ENCODE results near the gene SLC17A8.
A peak's percentile ranks its signal among the peaks of the same experiment; 100 is the strongest.
"Not testable (repeated sequence)": the region's sequence is repeated elsewhere in the genome, so short reads cannot be mapped to it uniquely, and the experiment has no call there.

Gene SLC17A8

DNA sequence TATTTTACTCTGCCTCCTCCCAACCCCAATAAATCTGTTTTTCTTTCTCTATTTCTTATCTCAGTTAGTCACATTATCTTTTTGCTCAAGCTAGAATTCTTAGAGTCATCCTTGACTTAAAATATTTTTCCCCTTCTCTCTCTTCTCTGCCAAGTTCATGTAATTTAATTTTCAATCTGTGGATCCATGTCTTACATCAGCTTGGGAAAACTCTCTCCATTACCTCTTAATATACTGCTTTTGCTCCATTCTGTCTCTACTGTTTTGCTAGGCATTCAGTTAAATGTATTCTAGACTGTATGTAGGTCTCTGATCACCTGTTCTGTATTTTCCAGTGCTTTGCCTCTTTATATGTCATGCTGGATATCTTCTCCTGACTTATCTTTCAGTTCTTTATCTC lies 65.8 kb downstream of the SLC17A8 start:
- DNase-seq (ENCODE audit: low spot score) (no peak), FAIRE-seq (no peak)

DNA sequence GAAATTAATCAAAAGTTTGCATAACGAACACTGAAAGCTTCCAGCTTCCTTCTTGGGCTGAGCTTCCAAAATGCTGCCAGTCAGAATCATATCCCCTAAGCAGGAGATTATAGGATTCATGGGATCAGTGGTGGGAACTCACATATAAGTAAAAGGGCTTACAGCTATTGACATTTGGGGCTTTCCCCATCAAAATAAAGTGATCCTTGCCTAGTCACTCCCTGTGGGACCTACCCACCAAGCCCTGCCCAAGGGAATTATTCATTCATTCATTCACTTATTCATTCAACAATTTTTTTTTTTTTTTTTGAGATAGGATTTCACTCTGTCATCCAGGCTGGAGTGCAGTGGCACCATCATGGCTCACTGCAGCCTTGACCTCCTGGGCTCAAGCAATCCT lies 69.3 kb downstream of the SLC17A8 start:
- FAIRE-seq (no peak), DNase-seq (ENCODE audit: low spot score) (no peak)

DNA sequence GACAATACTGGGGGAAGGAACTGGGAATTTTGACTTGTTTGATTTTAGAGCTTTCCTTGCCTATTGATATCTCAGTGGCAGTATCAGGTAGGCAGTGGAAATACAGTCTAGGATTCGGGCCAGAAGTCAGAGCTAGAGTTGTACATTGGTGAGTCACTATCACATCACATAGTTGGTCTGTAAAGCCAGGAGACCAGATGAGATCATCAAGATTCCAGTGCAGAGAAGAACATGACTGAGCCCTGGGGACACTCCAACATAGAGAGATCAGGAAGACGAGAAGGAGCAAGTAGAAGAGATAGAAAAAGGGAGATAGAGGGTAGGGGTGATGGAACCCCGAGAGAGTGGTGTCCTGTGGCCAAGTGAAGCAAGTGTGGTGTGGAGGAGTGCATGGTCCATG lies 70.2 kb downstream of the SLC17A8 start:
- peak; percentile 80 for DNase-seq (ENCODE audit: low spot score)
- peak; percentile 85 for FAIRE-seq

DNA sequence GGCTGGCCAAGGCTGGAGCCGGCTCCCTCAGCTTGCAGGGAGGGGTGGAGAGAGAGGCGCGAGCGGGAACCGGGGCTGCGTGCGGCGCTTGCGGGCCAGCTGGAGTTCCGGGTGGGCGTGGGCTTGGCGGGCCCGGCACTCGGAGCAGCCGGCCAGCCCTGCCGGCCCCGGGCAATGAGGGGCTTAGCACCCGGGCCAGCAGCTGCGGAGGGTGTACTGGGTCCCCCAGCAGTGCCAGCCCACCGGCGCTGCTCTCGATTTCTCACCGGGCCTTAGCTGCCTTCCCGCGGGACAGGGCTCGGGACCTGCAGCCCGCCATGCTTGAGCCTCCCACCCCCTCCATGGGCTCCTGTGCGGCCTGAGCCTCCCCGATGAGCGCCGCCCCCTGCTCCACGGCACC lies 73.4 kb downstream of the SLC17A8 start:
- not testable (repeated sequence) for FAIRE-seq; DNase-seq (ENCODE audit: low spot score)

DNA sequence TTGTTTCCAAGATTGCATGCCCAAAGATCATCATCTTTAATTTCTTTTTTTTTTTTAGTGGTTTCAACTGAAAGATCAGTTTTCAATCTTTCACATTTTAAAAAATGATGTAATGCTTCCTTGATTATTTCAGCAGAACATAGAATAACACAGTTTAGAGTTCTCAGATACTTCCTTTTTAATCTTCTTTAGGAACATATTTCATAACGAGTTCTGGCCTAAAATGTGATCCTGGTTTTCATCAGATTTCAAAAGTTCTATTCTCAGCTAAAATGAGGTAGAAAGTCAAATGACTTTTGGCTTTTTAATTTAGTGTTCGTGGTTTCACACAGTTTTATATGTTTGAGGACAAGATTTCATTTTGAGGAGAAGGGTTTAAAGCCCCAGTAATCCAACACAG lies 76.8 kb downstream of the SLC17A8 start:
- FAIRE-seq: no peak
- DNase-seq (ENCODE audit: low spot score): no peak

DNA sequence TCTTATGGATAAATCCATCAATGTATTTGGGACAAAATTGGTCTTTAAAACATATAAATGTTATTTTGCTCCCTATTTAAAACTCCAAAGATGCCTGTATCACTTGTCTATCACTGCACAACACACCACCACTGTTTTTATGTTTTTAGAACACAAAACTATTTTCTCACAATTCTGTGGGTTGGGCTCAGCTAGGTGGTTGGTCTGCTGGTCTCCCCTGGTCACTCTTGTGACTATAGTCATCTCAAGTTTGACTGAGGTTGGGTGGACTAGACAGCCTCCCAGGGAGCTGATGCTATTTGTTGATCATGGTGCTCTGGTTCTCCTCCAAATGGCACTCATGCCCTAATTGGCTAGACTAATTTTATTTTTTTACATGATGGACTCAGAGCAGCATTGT lies 77.3 kb downstream of the SLC17A8 start:
- FAIRE-seq: no peak
- DNase-seq (ENCODE audit: low spot score): no peak

DNA sequence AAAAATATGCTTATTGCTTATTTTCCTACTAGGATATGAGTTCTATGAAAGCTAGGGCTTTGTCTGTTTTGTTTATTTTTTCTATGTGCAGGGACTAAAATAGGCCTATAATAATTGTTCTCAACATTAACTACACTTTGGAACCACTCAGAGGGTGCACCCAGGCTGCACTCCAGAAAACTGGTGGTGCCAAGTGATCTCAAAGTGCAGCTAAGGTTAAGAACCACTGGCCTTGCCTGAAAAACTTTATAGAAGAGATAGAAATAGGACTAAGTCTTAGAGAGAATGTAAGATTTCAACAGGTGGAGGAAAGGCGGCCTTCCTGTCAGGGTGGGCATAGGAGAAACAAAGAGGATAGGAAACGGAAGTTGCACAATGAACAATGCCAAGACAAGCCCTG lies 79.1 kb downstream of the SLC17A8 start:
- FAIRE-seq: no peak

DNA sequence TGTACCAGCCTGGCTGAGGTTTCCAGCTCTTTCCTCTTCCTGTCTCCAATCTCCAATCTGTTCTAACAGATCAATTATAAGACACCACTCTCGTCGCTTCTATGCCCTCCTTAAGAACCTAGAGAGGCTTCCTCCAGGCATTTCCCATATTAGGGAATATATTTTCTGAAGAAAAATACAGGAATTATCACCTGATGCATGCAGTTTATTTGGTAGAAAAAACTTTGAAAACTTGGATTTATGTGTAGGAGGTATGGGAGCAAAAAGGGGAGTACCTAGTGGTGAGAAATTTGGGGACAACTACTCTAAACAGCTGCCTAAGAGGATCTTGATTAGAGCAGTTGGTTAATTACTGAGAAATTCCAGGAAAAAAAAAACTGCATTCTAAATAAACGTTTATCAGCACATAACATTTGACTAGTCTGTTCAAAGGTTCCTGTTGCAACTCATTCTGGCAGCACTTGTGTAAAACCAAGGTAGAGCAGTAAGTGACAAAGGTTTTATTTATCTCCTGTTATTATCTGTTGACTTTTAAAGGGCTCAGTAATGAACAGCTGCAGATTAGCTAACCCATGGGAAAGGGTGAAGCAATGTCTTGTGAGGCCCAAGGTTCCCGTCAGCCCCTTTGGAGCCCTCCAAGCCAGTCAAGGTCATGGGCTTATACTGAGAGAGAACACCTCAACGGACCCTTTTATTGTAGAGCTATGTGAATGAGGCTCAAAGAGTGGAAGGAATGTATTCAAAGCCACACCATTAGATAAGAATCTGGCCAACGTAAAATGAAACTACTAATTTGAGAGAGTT lies 80.4 kb downstream of the SLC17A8 start:
- no peak for FAIRE-seq
- DNase-seq (ENCODE audit: low spot score): no peak

More for the DNA sequence above, 79.1 kb downstream of the SLC17A8 start:
- DNase-seq (ENCODE audit: low spot score): no peak

DNA sequence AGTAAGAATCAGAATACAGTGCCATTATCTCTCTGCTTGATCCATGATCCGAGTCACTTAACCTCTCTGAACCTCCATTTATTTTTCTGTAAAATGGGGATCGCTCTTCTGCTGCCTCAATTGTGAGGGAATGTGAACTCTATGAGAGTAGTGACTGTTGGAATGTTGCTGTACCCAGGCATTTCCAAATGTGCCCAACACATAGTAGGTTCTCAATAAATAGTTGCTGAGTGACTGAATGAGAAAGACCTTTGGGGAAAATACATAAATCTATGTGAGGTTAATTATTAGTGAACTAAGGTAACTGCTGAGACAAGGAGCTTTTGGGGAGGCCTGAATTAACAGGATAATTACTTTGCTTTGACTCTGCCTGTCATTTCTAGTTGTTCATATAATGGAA lies 82.9 kb downstream of the SLC17A8 start:
- DNase-seq (ENCODE audit: low spot score) (no peak), FAIRE-seq (no peak)

DNA sequence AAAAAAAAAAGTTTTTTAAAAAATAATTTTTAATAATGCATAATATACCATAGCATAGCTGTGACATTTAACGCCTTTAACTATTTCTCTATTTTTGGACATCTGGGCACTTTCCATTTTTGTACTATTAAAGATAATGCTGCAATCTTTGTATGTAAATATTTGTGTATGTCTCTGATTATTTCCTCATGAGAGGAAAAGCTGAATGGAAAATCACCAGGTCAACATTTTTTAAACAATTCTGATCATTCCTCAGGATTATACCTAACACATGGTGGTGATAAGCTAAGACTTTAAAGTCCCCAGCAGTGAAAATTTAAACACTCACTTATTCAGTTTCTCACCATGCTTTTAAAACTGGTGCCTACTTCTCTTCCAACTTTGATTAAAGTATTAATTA lies 85.5 kb downstream of the SLC17A8 start:
- no peak for FAIRE-seq
- no peak for DNase-seq (ENCODE audit: low spot score)

DNA sequence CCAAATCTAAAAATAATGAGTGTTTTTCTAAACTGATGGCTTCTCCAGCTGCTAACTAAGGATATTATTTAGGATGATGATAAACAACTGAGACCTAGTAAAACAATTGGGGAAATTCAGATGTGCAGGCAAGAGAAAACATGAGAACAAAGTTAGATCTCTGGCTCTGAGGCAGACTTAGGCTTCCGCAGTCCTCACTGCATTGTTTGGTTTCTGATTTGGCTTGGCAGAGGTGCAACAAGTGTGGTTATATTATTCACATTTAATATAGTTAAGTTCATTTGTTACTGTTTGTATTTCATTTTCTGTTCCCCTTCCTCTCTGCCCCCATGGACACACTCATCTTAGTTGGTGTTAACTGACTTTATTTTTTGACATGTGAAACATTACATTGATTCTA lies 86.6 kb downstream of the SLC17A8 start:
- no peak for FAIRE-seq
- DNase-seq (ENCODE audit: low spot score): no peak

DNA sequence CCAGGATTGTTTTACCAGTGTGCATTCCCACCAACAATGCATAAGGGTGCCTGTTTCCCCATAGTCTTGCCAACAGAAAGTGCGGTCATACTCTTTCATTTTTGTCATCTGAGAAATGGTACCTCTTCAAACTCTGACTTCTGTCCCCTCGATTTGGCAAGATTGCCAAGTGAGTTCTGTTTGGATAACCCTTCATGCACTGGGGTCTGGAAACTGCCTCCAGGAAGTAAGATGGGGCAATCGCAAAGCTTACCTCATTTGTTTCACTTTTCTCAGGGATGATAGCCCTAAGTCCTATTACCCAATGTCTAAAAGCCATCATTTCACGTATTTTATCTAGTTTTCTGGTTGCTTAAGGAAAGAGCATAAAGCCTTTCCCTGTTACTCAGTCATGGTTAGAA lies 88.2 kb downstream of the SLC17A8 start:
- DNase-seq (ENCODE audit: low spot score) (no peak), FAIRE-seq (no peak)

DNA sequence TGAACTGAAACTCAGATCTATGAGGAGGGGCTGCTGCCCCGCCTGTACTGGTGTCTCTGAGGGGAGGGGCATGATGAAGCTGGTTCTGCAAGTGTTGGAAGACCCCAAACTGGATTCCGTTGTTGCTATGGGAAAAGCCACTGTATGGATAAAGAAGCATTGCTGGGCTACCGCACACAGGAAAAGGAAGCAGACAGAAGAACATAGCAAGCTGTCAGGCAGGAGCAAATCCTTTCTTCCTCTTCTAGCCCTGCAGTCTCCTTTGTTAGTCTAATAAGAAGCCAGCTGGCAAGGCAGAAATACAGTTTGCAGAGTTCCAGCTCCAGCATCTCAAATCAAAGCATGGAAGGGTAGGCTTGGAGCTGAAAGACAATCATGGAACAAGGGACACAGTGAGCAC lies 90.5 kb downstream of the SLC17A8 start:
- no peak for FAIRE-seq
- DNase-seq (ENCODE audit: low spot score): no peak

DNA sequence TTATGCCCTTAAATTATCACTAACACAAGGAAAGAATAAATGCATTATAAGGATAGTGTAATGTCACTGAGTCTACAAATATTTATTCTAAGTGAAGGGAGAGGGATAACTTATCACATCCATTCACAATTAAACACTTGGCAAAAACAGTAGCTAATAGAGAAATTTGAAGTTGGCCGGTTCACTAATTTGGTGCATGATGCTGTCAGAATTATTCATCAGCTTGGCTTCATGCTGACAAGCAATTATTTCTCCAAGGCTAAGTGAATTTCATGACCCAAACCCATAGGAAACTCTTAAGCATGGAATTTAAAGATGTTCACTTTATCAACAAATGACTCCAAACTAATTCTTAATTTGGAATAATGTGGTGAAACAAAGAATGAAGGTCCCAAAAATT lies 91.8 kb downstream of the SLC17A8 start:
- FAIRE-seq (no peak), DNase-seq (ENCODE audit: low spot score) (no peak)

DNA sequence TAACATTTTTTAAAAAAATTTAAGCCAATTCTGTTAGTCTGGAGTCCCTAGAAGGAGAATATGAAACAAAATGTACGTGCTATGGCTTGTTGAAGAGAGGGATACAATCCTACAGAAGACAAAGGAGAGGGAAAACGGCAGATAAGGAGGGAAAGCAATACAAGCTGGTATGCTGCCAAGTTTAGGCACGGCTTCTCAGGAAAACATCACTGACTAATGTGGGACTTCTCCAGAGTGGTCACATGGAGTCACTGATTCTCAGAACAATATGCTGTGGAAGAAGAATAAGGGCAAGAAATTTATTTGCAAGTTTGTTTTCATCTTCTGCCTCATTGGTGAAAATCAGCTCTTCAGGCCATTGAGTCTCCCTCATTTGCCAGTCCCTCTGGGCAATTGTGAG lies 93.9 kb downstream of the SLC17A8 start:
- DNase-seq (ENCODE audit: low spot score) (no peak), FAIRE-seq (no peak)

DNA sequence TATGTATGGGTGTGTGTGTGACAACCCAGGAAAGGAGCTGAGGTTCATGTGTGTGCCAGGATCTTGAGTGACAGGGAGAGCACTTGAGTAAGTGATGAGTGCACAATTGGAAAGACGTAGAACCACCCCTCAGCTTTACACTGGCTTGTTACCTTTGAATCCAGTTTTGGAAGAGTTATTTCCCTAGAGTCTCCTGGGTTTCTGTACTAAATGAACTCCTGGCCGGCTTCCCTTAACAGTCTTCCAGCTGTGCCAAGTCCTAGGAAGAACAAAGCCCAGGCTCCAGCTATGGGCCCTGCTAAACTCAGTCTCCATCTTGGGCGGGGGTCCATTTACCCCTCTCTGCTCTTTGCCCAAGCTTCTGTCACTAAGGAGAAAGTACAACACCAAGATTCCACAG lies 97.1 kb downstream of the SLC17A8 start:
- DNase-seq (ENCODE audit: low spot score): no peak
- FAIRE-seq: no peak

DNA sequence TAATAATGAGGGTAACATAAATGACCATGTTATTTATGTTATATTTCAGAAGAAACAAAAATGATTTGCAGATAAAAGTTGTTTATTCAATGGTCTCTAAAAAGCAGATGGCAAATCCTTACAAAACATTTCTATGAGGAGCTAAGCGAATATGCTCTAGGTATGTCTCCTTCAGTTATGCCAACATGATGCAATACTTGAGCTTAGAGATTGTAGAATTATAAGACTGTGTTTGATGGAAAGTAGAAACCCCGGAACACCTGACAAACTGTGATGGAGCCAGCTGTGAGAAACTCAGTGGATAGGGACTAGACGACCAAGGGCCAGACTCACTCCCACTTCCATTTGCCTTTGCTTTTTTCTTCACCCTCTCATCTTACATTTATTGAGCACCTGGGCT lies 99.0 kb downstream of the SLC17A8 start:
- FAIRE-seq: no peak
- no peak for DNase-seq (ENCODE audit: low spot score)

DNA sequence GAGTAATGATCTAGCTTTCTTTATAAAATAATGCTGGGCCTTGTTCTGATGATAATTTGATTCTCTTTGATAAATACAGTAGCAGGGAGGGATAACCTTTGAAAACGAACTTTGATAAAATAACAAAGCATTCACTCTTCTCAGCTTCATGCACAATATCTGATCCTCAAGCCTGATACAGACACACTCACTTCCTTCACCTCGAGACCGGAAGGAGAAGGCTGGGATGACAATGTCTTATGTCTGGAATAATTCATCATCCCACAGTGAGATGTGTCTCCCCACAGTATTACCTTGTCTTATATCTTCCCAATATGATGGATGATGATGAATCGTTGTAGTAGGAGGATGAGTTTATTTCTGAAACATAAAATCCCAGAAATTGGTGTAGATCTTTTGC lies 101.3 kb downstream of the SLC17A8 start:
- DNase-seq (ENCODE audit: low spot score): no peak
- no peak for FAIRE-seq

DNA sequence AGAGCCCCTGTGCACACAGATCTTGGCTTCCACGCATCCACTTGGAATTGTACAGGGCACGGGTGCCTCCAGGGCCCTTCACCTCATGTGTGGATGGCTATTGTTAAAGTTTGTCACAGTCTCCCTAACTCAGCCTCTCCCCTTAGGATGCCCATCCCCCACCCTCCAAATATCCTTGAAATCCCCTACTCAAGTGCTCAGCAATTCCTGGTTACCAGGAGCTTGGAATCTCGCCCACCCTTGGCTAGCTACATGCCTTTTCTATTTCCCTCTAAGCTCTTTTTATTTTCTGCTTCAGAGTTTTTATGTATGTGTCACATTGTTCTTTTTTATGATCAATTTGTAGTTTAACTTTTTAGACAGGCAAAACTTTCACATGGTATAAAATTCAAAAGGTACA lies 103.8 kb downstream of the SLC17A8 start:
- FAIRE-seq: no peak
- DNase-seq (ENCODE audit: low spot score): no peak

DNA sequence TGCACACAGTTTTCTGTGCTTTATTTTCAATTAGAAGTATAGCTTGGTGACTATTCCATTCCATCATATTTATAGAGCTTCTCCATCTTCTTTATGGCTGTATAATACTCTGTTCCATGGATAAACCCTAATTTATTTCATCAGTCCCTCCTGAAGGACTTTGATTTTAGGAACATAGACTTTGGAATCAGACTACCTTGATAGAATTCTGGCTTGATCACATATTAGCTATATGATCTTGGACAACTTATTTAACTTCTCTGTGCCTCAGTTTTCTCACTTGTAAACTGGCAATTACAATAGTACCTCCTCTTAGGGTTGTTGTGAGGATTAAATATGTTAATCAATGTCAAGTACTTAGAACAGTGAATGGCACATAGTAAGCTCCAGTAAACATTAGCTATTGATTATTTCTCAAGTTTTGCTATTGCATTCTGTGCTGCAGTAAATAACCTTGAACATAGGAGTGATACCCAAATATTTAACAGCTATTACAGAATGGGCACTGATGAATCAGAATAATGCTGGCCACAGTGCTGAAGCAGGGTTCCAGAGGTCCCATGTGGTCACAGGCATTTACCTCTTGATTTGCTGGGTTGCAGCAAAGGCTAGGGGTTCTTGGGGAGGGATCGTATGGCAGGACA lies 104.6 kb downstream of the SLC17A8 start:
- DNase-seq (ENCODE audit: low spot score): no peak
- no peak for FAIRE-seq

DNA sequence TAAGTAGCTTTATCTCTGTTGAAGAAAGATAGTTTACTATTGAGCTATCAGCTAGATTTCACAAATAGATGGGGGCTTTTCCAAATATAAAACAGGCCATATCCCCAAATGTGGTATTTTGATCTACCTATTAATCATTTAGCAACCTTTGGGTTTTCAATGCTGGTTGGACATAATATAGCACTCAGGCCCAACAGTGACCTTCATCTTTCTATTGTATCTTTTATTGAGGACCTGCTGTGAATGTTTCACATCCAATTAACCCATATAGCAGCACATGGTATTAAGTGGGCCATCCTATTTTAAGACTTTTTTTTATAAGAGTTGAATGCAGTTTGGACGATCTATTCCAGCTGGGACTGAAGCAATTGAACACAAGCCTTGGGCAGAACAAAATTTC lies 106.8 kb downstream of the SLC17A8 start:
- FAIRE-seq (no peak), DNase-seq (ENCODE audit: low spot score) (no peak)

DNA sequence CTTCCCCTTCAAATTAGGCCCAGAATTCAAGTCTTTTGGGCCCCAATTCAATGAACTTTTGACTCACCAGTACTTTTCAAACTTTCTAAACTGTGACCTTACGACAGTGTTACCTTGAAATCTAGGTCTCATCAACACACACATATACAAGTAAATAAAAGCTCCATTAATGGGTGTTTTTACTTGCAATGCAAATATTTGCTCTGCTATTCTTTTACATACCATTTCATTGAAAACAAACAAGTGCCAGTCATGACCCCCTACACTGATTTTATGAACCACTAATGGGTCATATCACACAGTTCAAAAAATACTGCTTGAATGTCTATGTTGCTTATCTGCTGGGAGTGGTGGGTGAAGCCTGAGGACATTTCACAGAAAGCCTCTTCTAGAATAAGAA lies 107.7 kb downstream of the SLC17A8 start:
- FAIRE-seq: no peak
- no peak for DNase-seq (ENCODE audit: low spot score)

DNA sequence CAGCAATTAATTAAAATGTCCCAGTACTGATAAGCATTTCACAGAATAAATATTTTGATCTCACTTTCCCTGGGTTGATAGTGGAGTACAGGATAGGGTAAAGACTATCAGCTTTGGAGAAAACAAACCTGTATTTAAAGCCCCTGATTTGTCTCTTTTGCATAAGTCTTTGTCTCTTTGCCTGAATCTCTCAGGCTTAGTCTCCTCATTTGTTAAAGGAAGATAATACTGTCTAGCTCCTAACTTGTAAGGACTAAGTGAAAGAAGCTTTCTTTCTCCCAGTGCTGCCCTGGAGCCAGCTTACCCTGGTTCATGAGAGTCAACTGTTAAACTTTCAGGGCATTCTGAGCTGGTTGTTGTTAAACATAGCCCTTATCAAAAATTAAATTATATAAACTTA lies 111.3 kb downstream of the SLC17A8 start:
- DNase-seq (ENCODE audit: low spot score) (no peak), FAIRE-seq (no peak)

Measured in RCC 7860 (cell line).